Stimulated activated CD8-positive, alpha-beta memory T cell treated with anti-CD3 and anti-CD28 coated beads, Interleukin-4, amount 100 ng/mL, for 4 hours (primary cell): ENCODE data around the gene KCNN3.

ENCODE experiments used
- DNase-seq, 2 donors: peaks; one replicate each; pipeline ENCODE4 v3.0.0-alpha.2; 2020; ENCODE audit warnings: low read depth in 2 of 2, low spot score in 1 of 2

KCNN3 gene

DNA sequence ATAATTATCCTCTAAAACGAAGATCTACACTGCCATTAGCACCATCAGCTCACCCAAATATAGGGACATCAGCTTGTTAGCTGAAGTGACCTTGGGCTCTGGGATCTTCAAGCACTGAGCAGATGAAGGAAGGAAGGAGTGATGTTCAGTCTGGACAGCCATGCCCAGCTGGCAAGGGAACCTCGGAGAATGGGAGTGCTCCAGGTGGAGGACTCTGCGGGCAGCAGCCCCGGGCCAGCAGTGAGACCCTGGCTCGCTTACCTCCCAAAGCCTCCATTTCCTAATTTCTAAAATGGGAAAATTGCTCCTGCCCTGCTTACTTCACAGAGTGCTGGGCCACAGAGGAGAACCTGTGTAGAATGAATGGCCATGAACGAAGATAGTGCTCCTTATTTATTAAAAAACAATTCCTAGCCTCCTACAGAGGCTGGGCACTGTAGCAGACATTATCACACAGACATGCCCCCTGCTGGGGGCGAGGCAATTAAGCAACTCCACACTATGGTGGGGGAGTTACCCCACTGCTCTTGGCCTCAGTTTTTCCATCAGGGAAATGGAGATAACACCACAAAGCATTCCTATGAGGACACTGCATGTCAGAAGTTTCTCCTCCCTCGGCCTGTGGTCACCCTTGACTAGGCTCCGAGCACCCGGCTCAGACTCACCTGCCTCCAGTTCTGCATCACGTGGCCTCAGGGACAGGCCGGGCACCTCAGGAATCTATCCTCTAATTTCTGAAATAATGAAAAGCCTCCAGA lies 117.6 kb downstream of the KCNN3 start:
- no peak for DNase-seq

DNA sequence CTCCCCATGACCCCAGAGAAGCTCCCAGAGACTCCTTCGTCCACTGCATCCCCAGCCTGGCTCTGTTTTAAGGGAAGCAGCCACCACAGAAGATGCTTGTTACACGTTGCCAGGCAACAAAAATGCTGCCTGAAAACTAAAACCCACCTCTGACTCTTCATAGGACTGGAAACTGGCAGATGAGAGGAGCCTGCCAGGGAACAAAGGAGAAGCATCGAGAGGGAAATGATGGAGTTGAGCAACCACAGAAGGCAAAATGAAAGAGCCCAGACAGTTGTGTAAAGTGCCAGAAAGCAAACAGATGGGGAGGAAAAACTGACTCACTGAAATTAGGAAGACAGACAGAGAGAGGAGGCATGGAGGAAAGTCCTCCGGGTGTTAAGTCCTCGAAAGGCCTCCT lies 118.4 kb downstream of the KCNN3 start:
- no peak for DNase-seq

DNA sequence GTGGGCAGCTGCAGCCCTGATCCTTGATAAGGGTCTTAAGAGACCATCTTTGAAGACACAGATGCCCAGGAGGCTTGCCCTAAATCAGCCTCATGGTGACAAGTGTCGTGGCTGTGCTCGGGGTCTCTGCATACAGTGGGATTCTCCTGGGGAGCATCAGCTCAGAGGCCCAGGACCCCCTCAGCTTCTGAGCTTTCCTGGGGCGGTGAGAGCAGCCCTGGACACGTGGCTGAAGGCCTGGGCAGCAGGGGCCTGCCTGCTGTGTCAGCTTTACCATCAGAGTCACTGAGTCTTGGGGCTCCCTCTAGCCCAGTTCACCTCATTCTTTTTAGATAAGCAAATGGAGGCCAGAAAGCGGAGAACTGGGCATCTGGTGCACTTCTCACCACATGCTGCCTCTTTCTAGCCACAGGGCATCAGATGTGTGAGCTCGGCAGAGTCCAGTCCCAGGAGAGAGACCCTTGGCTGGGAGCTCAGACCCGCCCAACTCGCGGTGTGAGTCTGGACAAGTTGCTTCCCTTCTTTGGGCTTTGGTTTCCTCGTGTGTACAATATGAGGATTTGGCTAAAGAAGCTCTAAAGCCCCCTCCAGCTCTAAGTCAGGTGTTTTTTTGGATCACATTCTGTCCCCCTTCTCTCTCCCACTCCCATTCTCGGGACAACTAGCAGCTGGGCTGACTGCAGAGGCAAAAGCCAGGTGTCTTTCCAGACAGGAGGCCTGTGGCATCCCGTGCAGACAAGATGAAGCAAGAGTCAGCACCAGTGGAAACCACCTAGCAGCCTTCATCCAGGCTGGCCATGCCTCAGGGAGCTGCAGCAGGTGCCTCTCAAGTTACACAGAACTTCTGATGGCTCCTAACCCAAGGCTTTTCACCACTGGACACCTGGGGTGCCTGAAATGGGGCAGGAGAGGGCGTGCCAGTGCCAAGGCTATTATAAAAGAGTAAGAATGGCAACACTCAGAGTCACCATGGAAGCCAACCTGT lies 119.1 kb downstream of the KCNN3 start:
- no peak for DNase-seq

DNA sequence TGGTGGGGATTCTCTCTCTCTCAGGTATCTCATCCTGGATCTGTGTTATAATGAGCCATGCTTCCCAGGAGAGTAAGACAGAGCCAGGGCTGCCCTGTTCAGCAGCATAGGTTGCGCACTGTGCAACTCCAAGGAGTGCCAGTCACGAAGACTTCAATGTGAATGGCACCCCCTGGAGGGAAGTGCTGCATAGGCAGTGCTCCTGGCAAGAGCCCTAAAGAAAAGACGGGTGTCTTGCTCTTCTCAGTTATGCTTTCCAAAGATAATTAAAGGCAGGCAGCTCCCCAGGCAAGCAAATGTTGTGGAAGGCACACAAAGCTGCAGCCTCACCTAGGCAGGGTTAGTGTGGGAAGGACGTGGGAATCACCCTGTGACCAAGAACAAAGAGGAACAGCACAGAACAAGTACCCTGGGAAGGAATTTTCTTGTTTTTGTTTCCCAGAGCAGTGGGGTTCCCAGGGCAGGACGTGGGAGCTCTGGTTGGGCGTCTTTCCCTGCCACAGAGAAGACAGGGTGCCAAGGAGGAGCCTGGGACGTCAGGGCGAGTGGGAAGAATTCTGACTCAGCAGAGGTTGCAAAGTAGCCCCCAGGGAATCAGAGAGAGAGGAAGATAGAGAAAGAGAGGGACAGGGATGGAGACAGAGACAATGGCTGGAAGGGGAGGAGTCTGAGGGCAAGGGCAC lies 120.9 kb downstream of the KCNN3 start:
- DNase-seq = no peak

DNA sequence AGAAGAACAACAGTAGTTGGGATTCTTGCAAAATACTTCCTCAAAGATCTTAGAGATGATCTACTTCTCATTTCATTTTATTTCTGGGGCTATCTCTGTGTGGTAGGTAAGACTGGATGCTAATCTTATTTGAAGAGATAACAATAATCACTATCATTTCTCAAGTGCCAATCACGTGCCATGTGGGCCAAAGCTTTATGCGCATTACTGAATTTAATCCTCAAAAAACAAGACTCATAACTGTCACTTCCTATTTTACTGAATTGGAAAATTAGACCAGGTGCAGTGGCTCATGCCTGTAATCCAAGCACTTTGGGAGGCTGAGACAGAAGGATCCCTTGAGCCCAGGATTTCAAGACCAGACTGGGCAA lies 121.7 kb downstream of the KCNN3 start:
- no peak for DNase-seq

DNA sequence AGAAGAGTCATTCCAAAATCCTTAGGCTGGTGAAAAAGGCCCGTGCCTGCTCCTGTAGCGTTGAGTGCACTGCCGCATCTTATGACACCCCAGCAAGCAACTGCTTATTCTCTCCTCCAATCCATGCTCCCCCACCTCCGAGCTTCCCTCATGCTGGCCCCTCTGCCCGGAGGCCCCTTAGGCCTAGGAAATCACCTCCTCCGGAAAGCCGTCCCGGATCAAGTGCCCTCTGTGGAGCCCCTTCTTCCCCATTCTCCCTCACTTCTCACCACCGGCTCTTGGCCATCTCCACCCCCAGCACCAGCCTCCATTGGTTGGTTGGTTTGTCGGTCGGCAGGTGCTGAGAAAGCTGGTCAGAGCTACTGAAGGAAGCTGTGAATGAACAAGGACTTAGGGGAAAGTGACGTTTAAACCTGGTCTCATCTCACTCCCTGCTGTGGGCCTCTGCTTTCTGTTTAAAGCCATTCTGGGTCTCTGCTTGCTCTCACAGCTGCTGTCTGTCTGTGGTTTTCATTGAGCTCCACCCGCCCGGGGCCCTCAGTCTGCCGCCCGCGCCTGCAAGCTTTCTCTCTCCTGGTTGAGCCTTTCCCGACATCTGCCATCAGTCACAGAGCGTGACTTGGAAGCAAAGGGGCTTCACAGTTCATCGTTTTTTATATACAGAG lies 122.2 kb downstream of the KCNN3 start:
- no peak for DNase-seq

DNA sequence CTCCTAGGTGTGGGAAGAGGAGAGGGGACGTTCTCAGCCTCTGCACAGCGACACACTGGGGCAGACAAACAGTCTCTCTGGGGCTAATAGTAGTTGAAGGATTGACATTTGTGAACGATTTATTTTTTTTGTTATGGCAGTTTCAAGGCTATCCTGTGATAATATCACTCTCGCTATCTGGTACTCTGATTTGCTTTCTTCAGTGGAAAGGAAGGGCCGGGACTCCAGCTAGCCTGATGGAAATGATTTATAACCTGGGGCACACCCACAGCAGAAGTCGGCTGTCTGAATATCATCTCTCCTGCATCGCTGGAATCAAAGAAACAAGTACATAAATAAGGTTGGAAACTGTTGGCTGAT lies 122.7 kb downstream of the KCNN3 start:
- no peak for DNase-seq

DNA sequence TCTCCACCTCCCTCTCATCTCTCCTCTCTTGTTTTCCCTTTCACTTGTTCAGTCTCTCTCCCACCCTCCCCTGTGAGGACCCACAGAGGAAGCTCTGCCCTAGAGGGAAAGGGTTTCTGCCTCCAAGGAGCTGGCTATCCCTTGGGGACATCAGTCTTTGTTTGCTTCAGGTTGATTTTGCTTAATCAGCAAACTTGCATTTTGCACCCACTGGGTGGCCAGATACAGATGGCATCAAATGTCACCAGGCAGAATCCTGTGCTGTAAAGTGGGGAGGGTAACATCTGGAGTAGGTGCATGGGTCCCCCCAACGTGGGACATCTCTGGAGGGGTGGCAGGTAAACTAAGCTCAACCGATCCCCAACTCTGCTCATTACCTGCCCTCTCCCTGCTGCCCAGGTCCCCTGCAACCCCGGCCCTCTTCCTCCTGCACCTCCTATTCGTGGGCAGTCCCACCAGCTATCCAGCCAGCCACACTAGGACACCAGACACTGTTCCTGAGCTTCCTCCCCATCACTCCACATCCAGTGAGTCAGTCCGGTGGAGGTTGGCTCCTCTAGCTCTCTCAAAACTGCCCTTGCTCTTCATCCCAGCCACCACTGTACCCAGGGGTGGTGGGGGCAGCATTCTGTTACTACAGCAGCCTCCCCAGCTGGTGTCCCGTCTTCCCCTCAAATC lies 123.3 kb downstream of the KCNN3 start:
- DNase-seq = no peak

DNA sequence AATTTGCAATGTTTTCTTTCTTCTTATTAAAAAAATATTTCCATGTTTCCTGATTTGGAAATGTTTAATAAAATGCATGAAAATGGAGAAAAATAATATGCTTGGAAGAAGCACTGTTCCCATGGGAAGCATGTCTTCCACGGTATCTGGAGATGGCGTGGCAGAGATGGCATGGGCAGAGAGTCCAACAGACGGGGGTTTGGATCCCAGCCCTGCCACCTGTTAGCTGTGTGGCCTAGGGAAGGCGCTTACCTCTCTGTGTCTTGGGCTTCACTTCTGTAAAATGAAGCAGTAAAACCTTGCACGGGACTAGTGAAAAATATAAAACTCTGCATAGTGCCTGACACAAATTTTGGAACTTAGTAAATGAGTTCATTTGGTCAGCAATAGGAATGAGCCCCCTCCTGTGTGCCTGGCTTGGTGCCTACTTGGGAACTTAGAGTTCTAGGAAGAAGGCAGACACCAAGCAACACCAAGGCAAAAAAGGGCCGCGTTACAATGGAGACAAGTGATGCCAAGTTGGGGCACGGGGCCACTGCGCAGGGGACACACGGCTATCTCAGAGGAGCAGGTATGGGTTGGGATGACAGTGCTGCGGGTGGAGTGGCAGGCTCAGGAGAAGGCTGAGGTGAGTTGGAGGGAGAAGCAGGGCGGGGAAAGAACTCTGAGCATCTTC lies 124.2 kb downstream of the KCNN3 start:
- no peak for DNase-seq

DNA sequence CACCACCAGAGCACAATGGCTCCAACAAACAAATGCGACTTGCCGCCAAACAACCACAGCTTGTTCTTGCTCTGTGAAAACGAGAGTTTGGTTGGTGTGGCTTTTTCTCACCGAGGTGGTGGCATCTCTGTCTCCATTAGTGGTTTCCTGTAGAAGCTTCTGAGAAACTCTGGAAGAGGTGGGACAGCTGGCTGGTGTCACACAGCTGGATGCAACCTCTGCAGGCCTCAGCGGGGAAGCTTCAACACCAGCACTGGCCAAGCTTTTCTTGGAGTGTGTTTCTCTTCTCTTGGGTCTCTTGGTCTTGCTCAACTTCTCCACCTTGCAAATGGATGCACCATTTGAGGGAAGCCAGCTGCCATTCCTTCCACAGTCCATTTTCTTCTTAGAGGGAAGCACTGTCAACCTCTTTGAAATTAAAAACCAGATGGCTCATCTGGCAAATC lies 124.8 kb downstream of the KCNN3 start:
- DNase-seq = no peak

DNA sequence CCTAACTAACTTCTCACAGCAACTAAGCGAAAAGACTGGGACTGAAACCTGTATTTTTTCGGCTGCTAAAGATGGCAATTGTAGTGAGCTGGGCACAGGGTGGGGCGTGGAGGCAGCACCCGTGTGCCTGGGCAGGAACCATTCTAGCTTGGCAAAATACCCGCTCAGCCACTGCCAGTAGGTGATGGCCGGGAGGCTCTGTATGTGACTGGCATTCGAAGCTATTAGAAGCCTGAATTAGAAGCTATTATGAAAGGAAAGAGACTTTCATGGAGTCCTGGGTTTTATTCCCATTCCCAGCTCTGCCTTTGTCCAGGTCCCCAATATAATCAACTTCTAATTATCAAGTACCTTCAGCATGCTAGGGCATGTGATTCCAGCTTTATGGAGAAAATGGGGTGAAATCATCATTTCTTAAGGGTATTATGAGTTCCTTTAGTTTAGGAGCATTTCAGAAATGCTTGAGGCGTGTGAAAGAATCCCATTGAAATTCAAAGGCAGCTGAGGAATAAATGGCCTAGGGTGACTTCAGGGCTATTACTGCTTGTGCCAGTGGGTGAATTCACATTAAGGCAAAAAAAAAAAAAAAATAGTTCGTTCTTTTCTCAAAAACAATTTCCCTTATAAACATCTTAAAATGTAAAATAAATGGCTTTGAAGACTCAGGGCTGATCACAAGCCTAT lies 125.6 kb downstream of the KCNN3 start:
- no peak for DNase-seq

DNA sequence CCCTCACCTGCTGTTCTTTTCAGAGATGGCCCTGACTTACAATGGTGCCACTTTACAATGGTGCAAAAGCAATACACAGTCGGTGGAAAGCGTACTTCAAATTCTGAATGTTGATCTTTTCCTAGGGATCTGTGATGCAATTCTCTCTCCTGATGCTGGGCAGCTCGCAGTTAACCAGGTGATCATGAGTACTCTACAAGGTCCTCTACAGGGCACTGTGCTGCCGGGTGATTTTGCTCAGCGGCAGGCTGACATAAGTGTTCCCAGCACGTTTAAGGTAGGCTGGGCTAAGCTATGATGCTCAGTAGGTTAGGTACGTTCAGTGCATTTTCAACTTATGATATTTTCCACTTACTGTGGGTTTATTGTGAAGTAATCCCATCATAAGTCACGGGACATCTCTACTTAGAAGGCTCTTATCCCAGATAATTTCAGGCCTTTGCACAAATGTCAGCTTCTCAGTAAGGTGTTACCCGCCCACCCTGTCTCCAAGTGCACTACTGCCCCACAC lies 126.5 kb downstream of the KCNN3 start:
- no peak for DNase-seq

DNA sequence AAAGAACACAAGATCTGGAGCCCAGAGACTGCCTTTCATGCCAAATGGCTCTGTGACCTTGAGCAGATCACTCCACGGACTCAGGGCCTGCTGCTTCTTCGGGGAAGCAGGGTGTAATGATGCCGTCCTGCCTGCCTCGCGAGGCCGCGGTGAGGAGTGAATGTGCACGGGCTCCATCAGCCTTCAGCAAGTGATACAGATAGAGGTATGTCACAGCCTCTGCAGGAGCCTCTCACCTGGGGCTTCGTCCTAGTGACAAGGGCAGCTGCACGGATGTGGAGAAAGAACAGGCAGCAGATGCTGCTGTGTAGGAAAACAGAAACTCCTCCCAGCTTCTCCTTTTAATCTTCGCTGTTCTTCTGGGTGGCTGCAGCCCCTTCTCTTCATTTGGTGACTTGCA lies 127.5 kb downstream of the KCNN3 start:
- DNase-seq = no peak

DNA sequence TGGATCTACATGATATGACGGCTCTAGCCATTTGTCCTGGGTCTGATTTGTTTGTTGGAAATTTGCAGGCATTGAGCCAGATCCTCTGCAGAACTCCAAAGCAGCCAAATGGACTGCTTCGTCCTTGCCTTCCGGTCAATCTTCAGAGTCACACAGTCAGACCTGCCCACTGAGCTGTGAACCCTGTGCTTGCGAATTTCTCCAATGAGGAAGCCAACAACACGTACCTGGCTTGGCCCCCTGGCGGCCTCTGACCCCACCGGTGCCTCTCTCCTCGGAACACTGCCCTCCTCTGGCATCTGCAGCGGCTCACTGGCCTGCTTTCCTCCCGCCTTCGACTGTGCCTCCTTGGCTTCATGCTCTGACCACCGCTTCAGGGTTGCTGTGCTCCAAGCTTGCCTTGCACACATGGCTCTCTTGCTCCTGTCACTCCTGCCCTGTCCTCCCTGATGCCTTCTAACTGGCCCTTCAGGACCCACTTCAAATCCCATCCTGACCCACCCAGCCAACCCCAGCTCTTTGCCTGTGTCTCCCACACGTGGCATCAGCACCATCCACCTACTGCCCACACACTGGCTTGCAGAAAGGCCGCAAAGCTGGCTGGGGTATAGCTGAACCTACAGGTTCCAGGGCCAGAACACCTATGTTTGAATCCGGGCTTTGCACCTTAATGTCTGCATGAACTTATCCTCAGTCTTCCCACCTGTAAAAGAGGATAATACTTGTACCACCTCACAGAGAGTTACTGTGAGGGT lies 128.2 kb downstream of the KCNN3 start:
- DNase-seq = no peak

DNA sequence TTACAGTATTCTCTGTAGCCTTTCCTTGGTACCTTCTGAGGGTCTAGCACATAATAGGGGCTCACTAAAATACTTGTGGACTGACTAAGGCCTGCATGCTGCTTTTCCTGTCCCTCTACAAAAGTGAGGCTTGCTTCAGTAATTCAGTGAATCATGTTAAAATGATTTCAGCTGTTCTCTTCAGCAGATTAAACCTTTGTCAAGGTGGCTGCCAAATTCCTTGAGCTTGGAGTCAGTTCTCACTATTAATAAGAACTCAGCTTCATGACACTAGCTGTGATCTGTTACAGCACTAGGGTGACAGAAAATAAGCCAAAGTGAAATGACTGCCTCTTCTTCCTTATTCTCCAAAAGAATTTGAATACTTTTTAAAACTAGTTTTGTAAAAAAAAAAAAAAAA lies 128.8 kb downstream of the KCNN3 start:
- DNase-seq = no peak

DNA sequence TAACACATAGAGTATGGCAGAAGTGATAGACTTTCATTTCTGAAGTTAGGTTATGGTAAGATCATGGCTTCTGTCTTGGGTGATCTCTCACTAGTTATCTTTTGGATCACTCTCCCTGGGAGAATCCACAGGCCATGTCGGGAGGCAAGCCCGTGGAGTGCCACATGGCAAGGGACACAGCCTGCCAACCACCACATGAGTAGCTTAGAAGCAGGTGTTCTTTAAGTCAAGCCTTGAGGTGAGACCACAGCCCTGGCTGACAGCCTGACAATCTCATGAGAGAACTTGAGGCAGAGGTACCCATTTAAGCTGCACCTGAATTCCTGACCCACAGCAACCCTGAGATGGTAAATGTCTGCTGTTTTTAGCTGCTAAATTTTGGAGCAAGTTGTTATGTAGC lies 130.4 kb downstream of the KCNN3 start:
- no peak for DNase-seq

DNA sequence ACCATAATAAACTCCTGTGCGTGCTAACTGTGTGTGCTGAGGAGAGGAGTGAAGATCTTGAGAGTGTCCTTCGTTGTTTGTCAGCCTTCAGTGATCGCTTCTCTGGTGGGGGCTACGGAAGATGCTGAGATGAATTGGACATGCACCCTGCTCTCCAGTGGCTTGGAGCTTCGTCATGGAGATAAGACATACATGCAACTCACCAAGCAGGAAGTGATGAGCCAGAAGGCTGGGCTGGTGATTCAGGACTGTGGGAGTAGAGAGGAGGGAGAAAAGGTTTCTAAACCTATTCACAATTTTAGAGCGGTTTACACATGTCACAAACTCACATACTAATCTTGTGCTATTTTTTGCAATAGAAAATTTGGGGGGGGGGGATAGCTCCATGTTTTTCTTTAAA lies 133.2 kb downstream of the KCNN3 start:
- DNase-seq = no peak

DNA sequence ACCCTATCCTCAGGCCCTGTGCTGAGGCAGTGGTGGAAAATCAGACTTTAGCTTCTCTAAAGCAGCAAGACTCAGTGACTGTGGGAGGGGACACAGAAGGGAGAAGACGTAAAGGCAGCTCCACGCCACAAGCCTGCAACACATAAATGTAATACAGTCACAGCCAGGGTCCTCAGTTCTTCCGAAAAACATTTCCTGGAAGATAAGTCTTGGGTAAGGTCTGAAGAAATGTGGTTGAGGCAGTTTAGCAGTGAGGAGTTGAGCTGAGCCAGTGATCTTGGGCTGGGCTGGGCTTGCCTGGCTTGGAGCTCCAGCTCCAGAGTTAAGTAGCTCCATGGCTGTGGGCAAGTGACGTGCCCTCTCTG lies 134.3 kb downstream of the KCNN3 start:
- DNase-seq = no peak
